Neuronal stem cell (in vitro differentiated cells): ENCODE results near the gene CDK14.

Source experiments
- DNase-seq: peaks from one replicate; pipeline ENCODE4 v3.0.0-alpha.2; 2013; ENCODE audit warnings: low spot score
- H2AFZ ChIP-seq: one replicate; pipeline ENCODE4 v1.6.1; 2013; ENCODE audit warnings: mild to moderate bottlenecking, low read length, inconsistent platforms
- H2AK5ac ChIP-seq: 2 replicates; pipeline ENCODE4 v1.6.1; 2013; ENCODE audit warnings: low read depth, mild to moderate bottlenecking, inconsistent platforms, low read length, moderate library complexity, mixed read lengths
- H2BK120ac ChIP-seq: 2 replicates; pipeline ENCODE4 v1.6.1; 2013; ENCODE audit warnings: low read depth, mild to moderate bottlenecking, inconsistent platforms, low read length, moderate library complexity, mixed read lengths
- H2BK12ac ChIP-seq: one replicate; pipeline ENCODE4 v1.6.1; 2013; ENCODE audit warnings: low read length, inconsistent platforms
- H2BK15ac ChIP-seq: 2 replicates; pipeline ENCODE4 v1.6.1; 2013; ENCODE audit warnings: mild to moderate bottlenecking, low read length, inconsistent platforms, mixed read lengths
- H2BK5ac ChIP-seq: one replicate; pipeline ENCODE4 v1.6.1; 2013; ENCODE audit warnings: inconsistent platforms, mild to moderate bottlenecking, low read length, moderate library complexity
- H3K14ac ChIP-seq: one replicate; pipeline ENCODE4 v1.6.1; 2013; ENCODE audit warnings: low read length, inconsistent platforms
- H3K18ac ChIP-seq: 2 replicates; pipeline ENCODE4 v1.6.1; 2013; ENCODE audit warnings: low read length, inconsistent platforms
- H3K23ac ChIP-seq: 2 replicates; pipeline ENCODE4 v1.6.1; 2013; ENCODE audit warnings: low read depth, mild to moderate bottlenecking, mixed read lengths, low read length, inconsistent platforms; ENCODE audit not compliant: poor library complexity
- H3K27ac ChIP-seq: replicated peaks from 3 replicates; pipeline ENCODE4 v1.5.1; 2013; ENCODE audit warnings: low read length, inconsistent platforms
- H3K27me3 ChIP-seq, 3 experiments: 2 replicates each; pipeline ENCODE4 v1.6.1; 2013; ENCODE audit warnings: low read length in 3 of 3, mild to moderate bottlenecking in 2 of 3, inconsistent platforms in 1 of 3, low read depth in 1 of 3, mixed read lengths in 1 of 3, moderate library complexity in 1 of 3; ENCODE audit not compliant: control insufficient read depth in 3 of 3, insufficient read depth in 3 of 3
- H3K36me3 ChIP-seq, 2 donors: replicated peaks in 1 of 2; 2 replicates each; pipeline ENCODE4 v1.6.1; 2013; ENCODE audit warnings: low read length in 2 of 2; ENCODE audit not compliant: control insufficient read depth in 2 of 2, insufficient read depth in 2 of 2
- H3K4ac ChIP-seq: 2 replicates; pipeline ENCODE4 v1.6.1; 2013; ENCODE audit warnings: inconsistent platforms, mild to moderate bottlenecking, low read length, moderate library complexity
- H3K4me1 ChIP-seq, 2 donors: 1 replicate in 1 of 2; 2 replicates in 1 of 2; pipeline ENCODE4 v1.6.1; 2013; ENCODE audit warnings: low read length in 2 of 2, low read depth in 1 of 2; ENCODE audit not compliant: control insufficient read depth in 2 of 2, insufficient read depth in 1 of 2
- H3K4me2 ChIP-seq: one replicate; pipeline ENCODE4 v1.6.1; 2013; ENCODE audit warnings: mild to moderate bottlenecking, low read length, inconsistent platforms; ENCODE audit not compliant: insufficient read depth, poor library complexity, severe bottlenecking
- H3K4me3 ChIP-seq, 2 donors: 2 replicates each; pipeline ENCODE4 v1.5.1; 2013; ENCODE audit warnings: low read length in 2 of 2, mild to moderate bottlenecking in 2 of 2, inconsistent platforms in 1 of 2, moderate library complexity in 1 of 2
- H3K79me1 ChIP-seq: one replicate; pipeline ENCODE4 v1.6.1; 2013; ENCODE audit warnings: low read depth, mild to moderate bottlenecking, inconsistent platforms, low read length, moderate library complexity
- H3K9ac ChIP-seq: one replicate; pipeline ENCODE4 v1.6.1; 2013; ENCODE audit warnings: mild to moderate bottlenecking, low read depth, low read length, inconsistent platforms; ENCODE audit not compliant: poor library complexity
- H3K9me3 ChIP-seq, 2 donors: replicated peaks in 1 of 2; 2 replicates each; pipeline versions ENCODE3 to v1.6.1; 2013; ENCODE audit warnings: low read length in 2 of 2, mild to moderate bottlenecking in 2 of 2, inconsistent platforms in 1 of 2, low read depth in 1 of 2, mixed read lengths in 1 of 2, moderate library complexity in 1 of 2; ENCODE audit not compliant: control insufficient read depth in 2 of 2, insufficient read depth in 1 of 2
- H4K8ac ChIP-seq: one replicate; pipeline ENCODE4 v1.6.1; 2013; ENCODE audit warnings: low read depth, mild to moderate bottlenecking, inconsistent platforms, low read length, moderate library complexity
- H4K91ac ChIP-seq: one replicate; pipeline ENCODE4 v1.6.1; 2013; ENCODE audit warnings: low read length, low read depth, mild to moderate bottlenecking, inconsistent platforms; ENCODE audit not compliant: poor library complexity
- WGBS, 2 donors: extraction: QIAGEN DNeasy Blood & Tissue Kit; methylation state at CpG; one replicate each; pipeline ENCODE4 v1.1.7; 2013; ENCODE audit warnings: missing lambda C conversion rate in 2 of 2, mixed read lengths in 1 of 2; ENCODE audit not compliant: insufficient read length in 2 of 2, insufficient replicate concordance in 1 of 2; ENCODE audit errors: extremely low coverage in 2 of 2; 5-methylcytosine and 5-hydroxymethylcytosine counted together

The CDK14 gene

GRCh38 chr7:91156316-91157185 is 560.4 kb downstream of the CDK14 start:
- Histone ChIP-seq H4K91ac (no peak overlapping the region), H3K4me1 (peaks cover 0 to 15% of the 10 kb centered on the region in 2 donors), H4K8ac (no peak overlapping the region), H3K18ac (no peak overlapping the region), H3K79me1 (no peaks in the 10 kb centered on the region), H2BK120ac (no peak overlapping the region), H3K36me3 (no peaks in the 10 kb centered on the region), H3K4ac (no peak overlapping the region), H3K27me3 (no peaks in the 10 kb centered on the region), H3K4me2 (no peak overlapping the region), H3K14ac (no peak overlapping the region), H3K23ac (no peak overlapping the region), H3K27ac (no peak overlapping the region), H2BK5ac (no peak overlapping the region), H2BK12ac (no peak overlapping the region), H2AFZ (peak overlapping the region; percentile 45), H2BK15ac (no peak overlapping the region), H2AK5ac (no peak overlapping the region), H3K9ac (no peak overlapping the region), H3K4me3 (no peak overlapping the region), H3K9me3 (no peaks in the 10 kb centered on the region)
- no CpG with 5 or more reads among the region's 10 CpGs for WGBS, 2 donors
- no peak for DNase-seq

GRCh38 chr7:91157579-91158320 is 561.6 kb downstream of the CDK14 start:
- H3K4me2 ChIP-seq, result no peak overlapping the region
- no peak overlapping the region for H3K9ac ChIP-seq
- no CpG with 5 or more reads among the region's 6 CpGs for WGBS, 2 donors
- H3K79me1 ChIP-seq, result no peaks in the 10 kb centered on the region
- no peak overlapping the region for H2BK5ac ChIP-seq
- H3K27ac ChIP-seq, result no peak overlapping the region
- no peaks in the 10 kb centered on the region for H3K27me3 ChIP-seq
- no peak overlapping the region for H2BK12ac ChIP-seq
- no peak for DNase-seq
- no peaks in the 10 kb centered on the region for H3K36me3 ChIP-seq
- no peaks in the 10 kb centered on the region for H3K9me3 ChIP-seq
- H2AFZ ChIP-seq, result no peak overlapping the region
- H3K23ac ChIP-seq, result no peak overlapping the region
- no peak overlapping the region for H2BK15ac ChIP-seq
- H2BK120ac ChIP-seq, result no peak overlapping the region
- no peak overlapping the region for H3K4me3 ChIP-seq
- no peak overlapping the region for H3K14ac ChIP-seq
- H4K91ac ChIP-seq, result no peak overlapping the region
- H3K4ac ChIP-seq, result no peak overlapping the region
- peaks cover 0 to 22% of the 10 kb centered on the region in 2 donors for H3K4me1 ChIP-seq
- H2AK5ac ChIP-seq, result no peak overlapping the region
- H4K8ac ChIP-seq, result no peak overlapping the region
- no peak overlapping the region for H3K18ac ChIP-seq

GRCh38 chr7:91162436-91162835 is 566.3 kb downstream of the CDK14 start:
- H3K4ac ChIP-seq, result no peak overlapping the region
- H3K4me3 ChIP-seq, result no peak overlapping the region
- no peak overlapping the region for H2BK12ac ChIP-seq
- H3K23ac ChIP-seq, result no peak overlapping the region
- H2AFZ ChIP-seq, result no peak overlapping the region
- no peaks in the 10 kb centered on the region for H3K27me3 ChIP-seq
- H2BK5ac ChIP-seq, result no peak overlapping the region
- H3K18ac ChIP-seq, result no peak overlapping the region
- no peak overlapping the region for H4K91ac ChIP-seq
- no peak overlapping the region for H3K4me2 ChIP-seq
- H2BK120ac ChIP-seq, result no peak overlapping the region
- no peak overlapping the region for H3K9ac ChIP-seq
- H3K79me1 ChIP-seq, result no peaks in the 10 kb centered on the region
- no peak overlapping the region for H3K14ac ChIP-seq
- H4K8ac ChIP-seq, result no peak overlapping the region
- H2BK15ac ChIP-seq, result no peak overlapping the region
- no peak overlapping the region for H2AK5ac ChIP-seq
- no peaks in the 10 kb centered on the region for H3K36me3 ChIP-seq
- no peaks in the 10 kb centered on the region for H3K9me3 ChIP-seq
- H3K4me1 ChIP-seq, result peaks cover 0 to 21% of the 10 kb centered on the region in 2 donors
- no CpG with 5 or more reads among the region's 6 CpGs for WGBS, 2 donors
- no peak for DNase-seq
- H3K27ac ChIP-seq, result no peak overlapping the region

- Histone ChIP-seq H3K36me3 (no peaks in the 10 kb centered on the region), H3K79me1 (no peaks in the 10 kb centered on the region), H3K14ac (no peak overlapping the region), H2BK12ac (no peak overlapping the region), H4K8ac (no peak overlapping the region), H3K4ac (no peak overlapping the region), H3K4me3 (no peak overlapping the region), H2AFZ (no peak overlapping the region), H3K9me3 (no peaks in the 10 kb centered on the region), H3K27ac (no peak overlapping the region), H4K91ac (no peak overlapping the region), H2BK120ac (no peak overlapping the region), H3K18ac (no peak overlapping the region), H3K4me1 (peaks cover 0 to 34% of the 10 kb centered on the region in 2 donors), H3K27me3 (no peaks in the 10 kb centered on the region), H3K23ac (no peak overlapping the region), H3K9ac (no peak overlapping the region), H2BK15ac (no peak overlapping the region), H3K4me2 (no peak overlapping the region), H2BK5ac (no peak overlapping the region), H2AK5ac (no peak overlapping the region)
- no CpG with 5 or more reads among the region's 2 CpGs for WGBS, 2 donors
- no peak for DNase-seq
Observed at GRCh38 chr7:91164506-91164905, 568.4 kb downstream of the CDK14 start.
